ENCODE results near the gene GAK. TPM values are rescaled to one million over a fixed set of nuclear protein-coding genes. Genes with fewer than 3 reads are reported as not detected.
A peak's percentile ranks its signal among the peaks of the same experiment; 100 is the strongest.

The GAK gene
- total and polyA plus RNA-seq, 2 of the 13 experiments (the other 11 are each of a cell fraction or from before 2014, with no cell fraction given): 17.5 to 44.3 TPM

DNA sequence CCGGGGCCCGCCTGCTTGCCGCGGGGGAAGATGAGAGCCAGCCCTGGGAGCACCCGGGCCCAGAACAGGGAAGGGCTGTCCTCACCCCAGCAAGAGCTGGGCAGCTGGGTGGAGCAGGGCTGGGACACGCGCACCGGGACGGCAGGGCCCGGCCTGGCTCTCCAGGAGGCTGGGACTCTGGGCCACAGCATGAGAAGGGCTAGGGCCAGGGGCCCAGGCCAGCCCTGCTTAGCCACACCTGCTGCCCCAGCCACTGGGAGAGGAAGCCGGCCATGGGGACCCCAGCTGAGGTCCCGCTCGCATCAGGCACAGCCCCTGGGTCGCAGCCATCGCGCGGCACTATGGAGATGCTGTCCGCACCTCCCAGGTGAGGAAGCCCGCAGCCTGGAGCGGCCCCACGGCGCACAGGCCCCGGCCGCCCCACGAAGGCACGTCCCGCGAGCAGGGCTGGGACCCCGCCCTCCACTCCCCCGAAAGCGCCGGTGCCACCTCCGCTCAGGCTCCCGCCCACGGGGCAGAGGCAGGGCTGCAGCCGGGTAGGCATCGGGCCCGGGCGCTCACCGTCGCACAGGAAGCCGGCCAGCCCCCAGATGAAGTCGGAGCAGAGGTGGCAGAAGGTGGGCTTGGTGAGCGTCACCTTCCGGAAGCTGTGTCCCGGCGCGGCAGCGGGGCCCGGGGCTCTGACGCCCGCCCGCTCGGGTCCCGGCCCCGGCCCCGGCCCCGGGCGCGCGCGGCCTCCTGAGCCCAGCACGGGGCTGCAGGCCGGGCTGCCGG is 40.7 kb upstream of the GAK start (continued):
- TF ChIP-seq SALL1 (CRISPR knock-in tag; IDR thresholded peaks at IDR 0.05): peak; percentile 11; the same call in 1 of the 2 replicates
- TF ChIP-seq POLR2A (IDR thresholded peaks at IDR 0.05; ENCODE audit: insufficient read depth in 1 of 2, low read depth in 2 of 2, low read length in 2 of 2): no peak
- no peak for TF ChIP-seq BHLHE40 (IDR thresholded peaks at IDR 0.05; ENCODE audit: low read length)
- TF ChIP-seq MIER3 (CRISPR knock-in tag; IDR thresholded peaks at IDR 0.05; ENCODE audit: borderline replicate concordance): no peak
- no peak for TF ChIP-seq ZSCAN31 (CRISPR knock-in tag; IDR thresholded peaks at IDR 0.05; ENCODE audit: low read depth)
- no peak for TF ChIP-seq KAT8 (CRISPR knock-in tag; IDR thresholded peaks at IDR 0.05)
- TF ChIP-seq RBM39 (IDR thresholded peaks at IDR 0.05; ENCODE audit: low read depth, low read length, poor library complexity, severe bottlenecking): no peak
- TF ChIP-seq, protein P1, sequence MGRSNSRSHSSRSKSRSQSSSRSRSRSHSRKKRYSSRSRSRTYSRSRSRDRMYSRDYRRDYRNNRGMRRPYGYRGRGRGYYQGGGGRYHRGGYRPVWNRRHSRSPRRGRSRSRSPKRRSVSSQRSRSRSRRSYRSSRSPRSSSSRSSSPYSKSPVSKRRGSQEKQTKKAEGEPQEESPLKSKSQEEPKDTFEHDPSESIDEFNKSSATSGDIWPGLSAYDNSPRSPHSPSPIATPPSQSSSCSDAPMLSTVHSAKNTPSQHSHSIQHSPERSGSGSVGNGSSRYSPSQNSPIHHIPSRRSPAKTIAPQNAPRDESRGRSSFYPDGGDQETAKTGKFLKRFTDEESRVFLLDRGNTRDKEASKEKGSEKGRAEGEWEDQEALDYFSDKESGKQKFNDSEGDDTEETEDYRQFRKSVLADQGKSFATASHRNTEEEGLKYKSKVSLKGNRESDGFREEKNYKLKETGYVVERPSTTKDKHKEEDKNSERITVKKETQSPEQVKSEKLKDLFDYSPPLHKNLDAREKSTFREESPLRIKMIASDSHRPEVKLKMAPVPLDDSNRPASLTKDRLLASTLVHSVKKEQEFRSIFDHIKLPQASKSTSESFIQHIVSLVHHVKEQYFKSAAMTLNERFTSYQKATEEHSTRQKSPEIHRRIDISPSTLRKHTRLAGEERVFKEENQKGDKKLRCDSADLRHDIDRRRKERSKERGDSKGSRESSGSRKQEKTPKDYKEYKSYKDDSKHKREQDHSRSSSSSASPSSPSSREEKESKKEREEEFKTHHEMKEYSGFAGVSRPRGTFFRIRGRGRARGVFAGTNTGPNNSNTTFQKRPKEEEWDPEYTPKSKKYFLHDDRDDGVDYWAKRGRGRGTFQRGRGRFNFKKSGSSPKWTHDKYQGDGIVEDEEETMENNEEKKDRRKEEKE (IDR thresholded peaks at IDR 0.05): no peak
- TF ChIP-seq REL (CRISPR knock-in tag; conservative IDR thresholded peaks at IDR 0.05): no peak
- TF ChIP-seq, protein P2, sequence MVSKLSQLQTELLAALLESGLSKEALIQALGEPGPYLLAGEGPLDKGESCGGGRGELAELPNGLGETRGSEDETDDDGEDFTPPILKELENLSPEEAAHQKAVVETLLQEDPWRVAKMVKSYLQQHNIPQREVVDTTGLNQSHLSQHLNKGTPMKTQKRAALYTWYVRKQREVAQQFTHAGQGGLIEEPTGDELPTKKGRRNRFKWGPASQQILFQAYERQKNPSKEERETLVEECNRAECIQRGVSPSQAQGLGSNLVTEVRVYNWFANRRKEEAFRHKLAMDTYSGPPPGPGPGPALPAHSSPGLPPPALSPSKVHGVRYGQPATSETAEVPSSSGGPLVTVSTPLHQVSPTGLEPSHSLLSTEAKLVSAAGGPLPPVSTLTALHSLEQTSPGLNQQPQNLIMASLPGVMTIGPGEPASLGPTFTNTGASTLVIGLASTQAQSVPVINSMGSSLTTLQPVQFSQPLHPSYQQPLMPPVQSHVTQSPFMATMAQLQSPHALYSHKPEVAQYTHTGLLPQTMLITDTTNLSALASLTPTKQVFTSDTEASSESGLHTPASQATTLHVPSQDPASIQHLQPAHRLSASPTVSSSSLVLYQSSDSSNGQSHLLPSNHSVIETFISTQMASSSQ (IDR thresholded peaks at IDR 0.05; ENCODE audit: low read depth): no peak
- TF ChIP-seq, protein P2 (CRISPR knock-in tag; IDR thresholded peaks at IDR 0.05; ENCODE audit: borderline replicate concordance): no peak
- TF ChIP-seq ZNF235 (CRISPR knock-in tag; IDR thresholded peaks at IDR 0.05; ENCODE audit: borderline replicate concordance): no peak
- no peak for TF ChIP-seq ZNF614 (CRISPR knock-in tag; IDR thresholded peaks at IDR 0.05; ENCODE audit: borderline replicate concordance)
- no peak for TF ChIP-seq ZNF383 (CRISPR knock-in tag; IDR thresholded peaks at IDR 0.05; ENCODE audit: borderline replicate concordance)
- TF ChIP-seq HNRNPLL (IDR thresholded peaks at IDR 0.05; ENCODE audit: low read depth, low read length, poor library complexity, severe bottlenecking): peak; percentile 11
- no peak for TF ChIP-seq RFX3 (CRISPR knock-in tag; IDR thresholded peaks at IDR 0.05)
- TF ChIP-seq ZNF496 (CRISPR knock-in tag; IDR thresholded peaks at IDR 0.05; ENCODE audit: insufficient replicate concordance): no peak
- TF ChIP-seq, protein P3, sequence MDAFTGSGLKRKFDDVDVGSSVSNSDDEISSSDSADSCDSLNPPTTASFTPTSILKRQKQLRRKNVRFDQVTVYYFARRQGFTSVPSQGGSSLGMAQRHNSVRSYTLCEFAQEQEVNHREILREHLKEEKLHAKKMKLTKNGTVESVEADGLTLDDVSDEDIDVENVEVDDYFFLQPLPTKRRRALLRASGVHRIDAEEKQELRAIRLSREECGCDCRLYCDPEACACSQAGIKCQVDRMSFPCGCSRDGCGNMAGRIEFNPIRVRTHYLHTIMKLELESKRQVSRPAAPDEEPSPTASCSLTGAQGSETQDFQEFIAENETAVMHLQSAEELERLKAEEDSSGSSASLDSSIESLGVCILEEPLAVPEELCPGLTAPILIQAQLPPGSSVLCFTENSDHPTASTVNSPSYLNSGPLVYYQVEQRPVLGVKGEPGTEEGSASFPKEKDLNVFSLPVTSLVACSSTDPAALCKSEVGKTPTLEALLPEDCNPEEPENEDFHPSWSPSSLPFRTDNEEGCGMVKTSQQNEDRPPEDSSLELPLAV (CRISPR knock-in tag; conservative IDR thresholded peaks at IDR 0.05; ENCODE audit: low read depth): no peak
- TF ChIP-seq, protein P4, sequence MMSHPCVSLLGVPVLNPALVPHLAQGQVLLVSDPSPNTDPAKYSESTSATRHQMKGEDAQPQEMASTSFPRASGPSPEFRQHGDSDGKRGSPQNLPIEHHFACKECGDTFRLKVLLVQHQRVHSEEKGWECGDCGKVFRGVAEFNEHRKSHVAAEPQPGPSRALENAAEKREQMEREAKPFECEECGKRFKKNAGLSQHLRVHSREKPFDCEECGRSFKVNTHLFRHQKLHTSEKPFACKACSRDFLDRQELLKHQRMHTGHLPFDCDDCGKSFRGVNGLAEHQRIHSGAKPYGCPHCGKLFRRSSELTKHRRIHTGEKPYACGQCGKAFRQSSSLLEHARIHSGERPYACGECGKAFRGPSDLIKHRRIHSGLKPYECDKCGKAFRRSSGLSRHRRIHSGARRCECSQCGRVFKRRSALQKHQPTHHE (CRISPR knock-in tag; IDR thresholded peaks at IDR 0.05; ENCODE audit: borderline replicate concordance): no peak
- TF ChIP-seq SP2 (CRISPR knock-in tag; IDR thresholded peaks at IDR 0.05): no peak
- TF ChIP-seq RFX1 (IDR thresholded peaks at IDR 0.05): no peak
